SK-N-SH treated with all-trans-retinoic acid at 6 μM for 48 hours (cell line): ENCODE measurements around the gene MSRB3.

Experiments used
- ATAC-seq: fragments of 200-7000 bp; cut with Tn5 transposase; 3 replicates; pipeline ENCODE4 v1.9.1; 2020; ENCODE audit warnings: mild to moderate bottlenecking, moderate library complexity
- ARNTL ChIP-seq: fragments of 450-650 bp; formaldehyde crosslinking; IDR thresholded peaks from 2 replicates; pipeline ENCODE4 v1.5.0; 2020; ENCODE audit warnings: low read depth, mild to moderate bottlenecking, moderate library complexity, borderline replicate concordance
- BACH2 ChIP-seq: fragments of 250-450 bp; sonication (Bioruptor Pico); IDR thresholded peaks from 2 replicates; pipeline ENCODE4 v1.9.0; 2021; ENCODE audit warnings: mild to moderate bottlenecking, borderline replicate concordance
- CSDC2 ChIP-seq: fragments of 250-450 bp; sonication (Bioruptor Pico); IDR thresholded peaks from 2 replicates; pipeline ENCODE4 v1.5.0; 2020; ENCODE audit warnings: mild to moderate bottlenecking, moderate library complexity
- GLIS3 ChIP-seq: fragments of 250-450 bp; sonication (Bioruptor Pico); IDR thresholded peaks from 2 replicates; pipeline ENCODE4 v1.5.0; 2020; ENCODE audit warnings: mild to moderate bottlenecking, moderate library complexity
- ISL1 ChIP-seq: fragments of 250-450 bp; sonication (Bioruptor Pico); IDR thresholded peaks from 2 replicates; pipeline ENCODE4 v2.1.2; 2022; ENCODE audit warnings: mild to moderate bottlenecking, moderate library complexity
- OSR1 ChIP-seq: fragments of 250-450 bp; sonication (Bioruptor Pico); IDR thresholded peaks from 2 replicates; pipeline ENCODE4 v1.8.0; 2022; ENCODE audit warnings: moderate library complexity, mild to moderate bottlenecking, inconsistent platforms
- RARB ChIP-seq: fragments of 250-450 bp; sonication (Bioruptor Pico); IDR thresholded peaks from 2 replicates; pipeline ENCODE4 v1.8.0; 2021; ENCODE audit warnings: mild to moderate bottlenecking, moderate library complexity
- SNAI2 ChIP-seq: fragments of 250-450 bp; sonication (Bioruptor Pico); IDR thresholded peaks from 2 replicates; pipeline ENCODE4 v1.5.0; 2020; ENCODE audit warnings: mild to moderate bottlenecking, moderate library complexity
- TCF4 ChIP-seq: fragments of 250-450 bp; sonication (Bioruptor Pico); IDR thresholded peaks from 2 replicates; pipeline ENCODE4 v1.8.0; 2021; ENCODE audit warnings: mild to moderate bottlenecking, moderate library complexity, borderline replicate concordance
- TOX ChIP-seq: fragments of 250-450 bp; sonication (Bioruptor Pico); IDR thresholded peaks from 2 replicates; pipeline ENCODE4 v1.8.0; 2021; ENCODE audit warnings: mild to moderate bottlenecking, moderate library complexity, borderline replicate concordance
- ZC3H10 ChIP-seq: fragments of 250-450 bp; sonication (Bioruptor Pico); IDR thresholded peaks from 2 replicates; pipeline ENCODE4 v1.5.1; 2021; ENCODE audit warnings: mild to moderate bottlenecking, moderate library complexity
- ZFP3 ChIP-seq: fragments of 250-450 bp; sonication (Bioruptor Pico); IDR thresholded peaks from 2 replicates; pipeline ENCODE4 v1.5.0; 2020; ENCODE audit warnings: mild to moderate bottlenecking, moderate library complexity
- ZFP30 ChIP-seq: fragments of 450-650 bp; formaldehyde crosslinking; IDR thresholded peaks from 2 replicates; pipeline ENCODE4 v1.5.0; 2022; ENCODE audit warnings: mild to moderate bottlenecking, moderate library complexity
- ZNF70 ChIP-seq: fragments of 450-650 bp; formaldehyde crosslinking; IDR thresholded peaks from 2 replicates; pipeline ENCODE4 v1.5.0; 2020; ENCODE audit warnings: mild to moderate bottlenecking, moderate library complexity
- ZNF8 ChIP-seq: fragments of 450-650 bp; formaldehyde crosslinking; IDR thresholded peaks from 2 replicates; pipeline ENCODE4 v1.5.0; 2020; ENCODE audit warnings: mild to moderate bottlenecking, moderate library complexity
- TF ChIP-seq, protein P1 (sequence below): fragments of 250-450 bp; sonication (Bioruptor Pico); IDR thresholded peaks from 2 replicates; pipeline ENCODE4 v1.5.0; 2020; ENCODE audit warnings: mild to moderate bottlenecking, moderate library complexity
- TF ChIP-seq, protein P2 (sequence below): fragments of 250-450 bp; sonication (Bioruptor Pico); IDR thresholded peaks from 2 replicates; pipeline ENCODE4 v1.5.1; 2021; ENCODE audit warnings: mild to moderate bottlenecking, moderate library complexity
- TF ChIP-seq, protein P3 (sequence below): fragments of 250-450 bp; sonication (Bioruptor Pico); IDR thresholded peaks from 2 replicates; pipeline ENCODE4 v1.8.0; 2021; ENCODE audit warnings: low read depth, mild to moderate bottlenecking, moderate library complexity, borderline replicate concordance
- TF ChIP-seq, protein P4 (sequence below): fragments of 250-450 bp; sonication (Bioruptor Pico); IDR thresholded peaks from 2 replicates; pipeline ENCODE4 v1.8.0; 2020; ENCODE audit warnings: mild to moderate bottlenecking, moderate library complexity, borderline replicate concordance
- TF ChIP-seq, protein P5 (sequence below): fragments of 250-450 bp; sonication (Bioruptor Pico); IDR thresholded peaks from 2 replicates; pipeline ENCODE4 v1.5.1; 2020; ENCODE audit warnings: low read depth, mild to moderate bottlenecking, moderate library complexity

The MSRB3 gene

DNA sequence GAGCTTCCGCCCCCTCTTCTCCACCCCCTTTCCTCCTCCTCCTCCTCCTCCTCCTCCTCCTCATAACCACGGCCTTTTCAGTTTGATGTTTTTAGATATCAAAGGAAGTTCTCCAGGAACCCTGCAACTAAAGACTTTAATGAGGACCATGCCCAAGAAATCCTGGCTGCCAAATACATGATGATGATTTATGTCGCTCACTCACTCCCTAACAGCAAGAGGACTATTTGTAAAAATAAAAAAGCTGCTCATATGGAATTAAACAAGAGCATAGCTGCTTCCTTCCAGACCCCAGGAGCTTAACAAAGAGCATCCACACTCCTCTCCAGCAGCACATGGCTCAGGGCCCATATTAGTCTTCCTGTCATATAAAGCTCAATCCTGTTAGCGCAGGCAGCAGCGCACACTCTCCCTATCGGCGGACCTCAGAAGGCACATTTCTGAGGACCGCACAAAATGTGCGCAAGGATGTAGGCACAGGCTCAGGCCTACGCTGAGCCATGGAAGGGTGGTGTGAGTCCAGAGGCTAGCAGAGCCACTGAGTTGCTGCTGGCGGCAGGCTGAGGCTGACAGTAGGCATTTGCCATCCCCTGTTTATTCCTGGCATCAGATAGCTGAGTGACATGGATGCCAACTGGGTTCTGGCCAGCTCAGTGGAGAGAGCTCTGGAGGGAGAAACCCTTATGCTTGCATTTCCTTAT is 232.8 kb downstream of the MSRB3 start:
- peak; percentile 77 for ATAC-seq
- no peak for TF ChIP-seq ZNF8 (CRISPR knock-in tag)
- TF ChIP-seq TOX (CRISPR knock-in tag), result no peak
- TF ChIP-seq BACH2 (CRISPR knock-in tag), result no peak
- no peak for TF ChIP-seq TCF4 (CRISPR knock-in tag)
- TF ChIP-seq ZC3H10, result no peak
- TF ChIP-seq CSDC2 (CRISPR knock-in tag), result no peak
- no peak for TF ChIP-seq RARB
- TF ChIP-seq, protein P1, sequence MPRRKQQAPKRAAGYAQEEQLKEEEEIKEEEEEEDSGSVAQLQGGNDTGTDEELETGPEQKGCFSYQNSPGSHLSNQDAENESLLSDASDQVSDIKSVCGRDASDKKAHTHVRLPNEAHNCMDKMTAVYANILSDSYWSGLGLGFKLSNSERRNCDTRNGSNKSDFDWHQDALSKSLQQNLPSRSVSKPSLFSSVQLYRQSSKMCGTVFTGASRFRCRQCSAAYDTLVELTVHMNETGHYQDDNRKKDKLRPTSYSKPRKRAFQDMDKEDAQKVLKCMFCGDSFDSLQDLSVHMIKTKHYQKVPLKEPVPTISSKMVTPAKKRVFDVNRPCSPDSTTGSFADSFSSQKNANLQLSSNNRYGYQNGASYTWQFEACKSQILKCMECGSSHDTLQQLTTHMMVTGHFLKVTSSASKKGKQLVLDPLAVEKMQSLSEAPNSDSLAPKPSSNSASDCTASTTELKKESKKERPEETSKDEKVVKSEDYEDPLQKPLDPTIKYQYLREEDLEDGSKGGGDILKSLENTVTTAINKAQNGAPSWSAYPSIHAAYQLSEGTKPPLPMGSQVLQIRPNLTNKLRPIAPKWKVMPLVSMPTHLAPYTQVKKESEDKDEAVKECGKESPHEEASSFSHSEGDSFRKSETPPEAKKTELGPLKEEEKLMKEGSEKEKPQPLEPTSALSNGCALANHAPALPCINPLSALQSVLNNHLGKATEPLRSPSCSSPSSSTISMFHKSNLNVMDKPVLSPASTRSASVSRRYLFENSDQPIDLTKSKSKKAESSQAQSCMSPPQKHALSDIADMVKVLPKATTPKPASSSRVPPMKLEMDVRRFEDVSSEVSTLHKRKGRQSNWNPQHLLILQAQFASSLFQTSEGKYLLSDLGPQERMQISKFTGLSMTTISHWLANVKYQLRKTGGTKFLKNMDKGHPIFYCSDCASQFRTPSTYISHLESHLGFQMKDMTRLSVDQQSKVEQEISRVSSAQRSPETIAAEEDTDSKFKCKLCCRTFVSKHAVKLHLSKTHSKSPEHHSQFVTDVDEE (CRISPR knock-in tag), result no peak
- no peak for TF ChIP-seq OSR1 (CRISPR knock-in tag)
- TF ChIP-seq SNAI2 (CRISPR knock-in tag), result no peak
- TF ChIP-seq, protein P2, sequence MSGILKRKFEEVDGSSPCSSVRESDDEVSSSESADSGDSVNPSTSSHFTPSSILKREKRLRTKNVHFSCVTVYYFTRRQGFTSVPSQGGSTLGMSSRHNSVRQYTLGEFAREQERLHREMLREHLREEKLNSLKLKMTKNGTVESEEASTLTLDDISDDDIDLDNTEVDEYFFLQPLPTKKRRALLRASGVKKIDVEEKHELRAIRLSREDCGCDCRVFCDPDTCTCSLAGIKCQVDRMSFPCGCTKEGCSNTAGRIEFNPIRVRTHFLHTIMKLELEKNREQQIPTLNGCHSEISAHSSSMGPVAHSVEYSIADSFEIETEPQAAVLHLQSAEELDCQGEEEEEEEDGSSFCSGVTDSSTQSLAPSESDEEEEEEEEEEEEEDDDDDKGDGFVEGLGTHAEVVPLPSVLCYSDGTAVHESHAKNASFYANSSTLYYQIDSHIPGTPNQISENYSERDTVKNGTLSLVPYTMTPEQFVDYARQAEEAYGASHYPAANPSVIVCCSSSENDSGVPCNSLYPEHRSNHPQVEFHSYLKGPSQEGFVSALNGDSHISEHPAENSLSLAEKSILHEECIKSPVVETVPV, result no peak
- TF ChIP-seq, protein P3, sequence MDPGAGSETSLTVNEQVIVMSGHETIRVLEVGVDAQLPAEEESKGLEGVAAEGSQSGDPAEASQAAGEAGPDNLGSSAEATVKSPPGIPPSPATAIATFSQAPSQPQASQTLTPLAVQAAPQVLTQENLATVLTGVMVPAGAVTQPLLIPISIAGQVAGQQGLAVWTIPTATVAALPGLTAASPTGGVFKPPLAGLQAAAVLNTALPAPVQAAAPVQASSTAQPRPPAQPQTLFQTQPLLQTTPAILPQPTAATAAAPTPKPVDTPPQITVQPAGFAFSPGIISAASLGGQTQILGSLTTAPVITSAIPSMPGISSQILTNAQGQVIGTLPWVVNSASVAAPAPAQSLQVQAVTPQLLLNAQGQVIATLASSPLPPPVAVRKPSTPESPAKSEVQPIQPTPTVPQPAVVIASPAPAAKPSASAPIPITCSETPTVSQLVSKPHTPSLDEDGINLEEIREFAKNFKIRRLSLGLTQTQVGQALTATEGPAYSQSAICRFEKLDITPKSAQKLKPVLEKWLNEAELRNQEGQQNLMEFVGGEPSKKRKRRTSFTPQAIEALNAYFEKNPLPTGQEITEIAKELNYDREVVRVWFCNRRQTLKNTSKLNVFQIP (CRISPR knock-in tag), result no peak
- TF ChIP-seq, protein P4, sequence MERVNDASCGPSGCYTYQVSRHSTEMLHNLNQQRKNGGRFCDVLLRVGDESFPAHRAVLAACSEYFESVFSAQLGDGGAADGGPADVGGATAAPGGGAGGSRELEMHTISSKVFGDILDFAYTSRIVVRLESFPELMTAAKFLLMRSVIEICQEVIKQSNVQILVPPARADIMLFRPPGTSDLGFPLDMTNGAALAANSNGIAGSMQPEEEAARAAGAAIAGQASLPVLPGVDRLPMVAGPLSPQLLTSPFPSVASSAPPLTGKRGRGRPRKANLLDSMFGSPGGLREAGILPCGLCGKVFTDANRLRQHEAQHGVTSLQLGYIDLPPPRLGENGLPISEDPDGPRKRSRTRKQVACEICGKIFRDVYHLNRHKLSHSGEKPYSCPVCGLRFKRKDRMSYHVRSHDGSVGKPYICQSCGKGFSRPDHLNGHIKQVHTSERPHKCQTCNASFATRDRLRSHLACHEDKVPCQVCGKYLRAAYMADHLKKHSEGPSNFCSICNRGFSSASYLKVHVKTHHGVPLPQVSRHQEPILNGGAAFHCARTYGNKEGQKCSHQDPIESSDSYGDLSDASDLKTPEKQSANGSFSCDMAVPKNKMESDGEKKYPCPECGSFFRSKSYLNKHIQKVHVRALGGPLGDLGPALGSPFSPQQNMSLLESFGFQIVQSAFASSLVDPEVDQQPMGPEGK (CRISPR knock-in tag), result no peak
- TF ChIP-seq ISL1 (CRISPR knock-in tag), result no peak
- no peak for TF ChIP-seq ARNTL
- TF ChIP-seq, protein P5, sequence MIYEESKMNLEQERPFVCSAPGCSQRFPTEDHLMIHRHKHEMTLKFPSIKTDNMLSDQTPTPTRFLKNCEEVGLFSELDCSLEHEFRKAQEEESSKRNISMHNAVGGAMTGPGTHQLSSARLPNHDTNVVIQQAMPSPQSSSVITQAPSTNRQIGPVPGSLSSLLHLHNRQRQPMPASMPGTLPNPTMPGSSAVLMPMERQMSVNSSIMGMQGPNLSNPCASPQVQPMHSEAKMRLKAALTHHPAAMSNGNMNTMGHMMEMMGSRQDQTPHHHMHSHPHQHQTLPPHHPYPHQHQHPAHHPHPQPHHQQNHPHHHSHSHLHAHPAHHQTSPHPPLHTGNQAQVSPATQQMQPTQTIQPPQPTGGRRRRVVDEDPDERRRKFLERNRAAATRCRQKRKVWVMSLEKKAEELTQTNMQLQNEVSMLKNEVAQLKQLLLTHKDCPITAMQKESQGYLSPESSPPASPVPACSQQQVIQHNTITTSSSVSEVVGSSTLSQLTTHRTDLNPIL (CRISPR knock-in tag), result no peak
- TF ChIP-seq GLIS3 (CRISPR knock-in tag), result no peak
- TF ChIP-seq ZFP30 (CRISPR knock-in tag), result no peak
- no peak for TF ChIP-seq ZFP3

DNA sequence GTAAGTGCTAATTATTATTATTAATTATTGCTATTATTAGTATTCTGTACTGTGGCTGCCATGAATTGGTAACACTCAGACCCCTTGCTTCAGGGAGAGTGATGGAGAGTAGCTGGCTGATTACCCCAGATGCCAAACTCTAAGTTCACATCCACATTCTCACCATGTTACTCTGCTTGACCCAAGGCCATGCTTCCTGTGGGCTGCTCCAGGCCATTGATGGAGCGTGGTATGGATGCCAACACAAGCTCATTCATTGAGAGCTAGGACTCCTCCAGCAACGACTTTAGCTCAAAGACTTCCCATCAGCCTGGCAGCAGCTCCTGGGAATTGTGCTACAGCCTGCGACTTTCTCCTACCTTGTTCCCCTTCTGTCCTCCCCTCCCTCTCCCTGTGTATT is 233.4 kb downstream of the MSRB3 start:
- ATAC-seq, result peak; percentile 27
- no peak for TF ChIP-seq ISL1 (CRISPR knock-in tag)
- TF ChIP-seq ZFP3, result no peak
- TF ChIP-seq SNAI2 (CRISPR knock-in tag), result no peak
- no peak for TF ChIP-seq ZNF70 (CRISPR knock-in tag)
- no peak for TF ChIP-seq ZNF8 (CRISPR knock-in tag)
- TF ChIP-seq, protein P1 (CRISPR knock-in tag), result no peak
- TF ChIP-seq, protein P5 (CRISPR knock-in tag), result no peak
- no peak for TF ChIP-seq TCF4 (CRISPR knock-in tag)
- no peak for TF ChIP-seq BACH2 (CRISPR knock-in tag)
- TF ChIP-seq TOX (CRISPR knock-in tag), result no peak
- TF ChIP-seq OSR1 (CRISPR knock-in tag), result no peak
- no peak for TF ChIP-seq ARNTL
- TF ChIP-seq, protein P4 (CRISPR knock-in tag), result no peak
- no peak for TF ChIP-seq CSDC2 (CRISPR knock-in tag)
- TF ChIP-seq, protein P3 (CRISPR knock-in tag), result no peak
